DMS153 (cell line): ENCODE measurements around the gene MOCS1.

Source experiments
- DNase-seq: peaks from one replicate; lab custom pipeline; 2025; lab: John Stamatoyannopoulos, UW

Gene MOCS1

GRCh38 chr6:39948199-39948791 lies 14.0 kb upstream of the MOCS1 start:
- DNase-seq = no peak

- DNase-seq = no peak
These were observed 13.4 kb upstream of the MOCS1 start for GRCh38 chr6:39947611-39948068.

GRCh38 chr6:39945626-39946025 lies 11.4 kb upstream of the MOCS1 start:
- no peak for DNase-seq

DNA sequence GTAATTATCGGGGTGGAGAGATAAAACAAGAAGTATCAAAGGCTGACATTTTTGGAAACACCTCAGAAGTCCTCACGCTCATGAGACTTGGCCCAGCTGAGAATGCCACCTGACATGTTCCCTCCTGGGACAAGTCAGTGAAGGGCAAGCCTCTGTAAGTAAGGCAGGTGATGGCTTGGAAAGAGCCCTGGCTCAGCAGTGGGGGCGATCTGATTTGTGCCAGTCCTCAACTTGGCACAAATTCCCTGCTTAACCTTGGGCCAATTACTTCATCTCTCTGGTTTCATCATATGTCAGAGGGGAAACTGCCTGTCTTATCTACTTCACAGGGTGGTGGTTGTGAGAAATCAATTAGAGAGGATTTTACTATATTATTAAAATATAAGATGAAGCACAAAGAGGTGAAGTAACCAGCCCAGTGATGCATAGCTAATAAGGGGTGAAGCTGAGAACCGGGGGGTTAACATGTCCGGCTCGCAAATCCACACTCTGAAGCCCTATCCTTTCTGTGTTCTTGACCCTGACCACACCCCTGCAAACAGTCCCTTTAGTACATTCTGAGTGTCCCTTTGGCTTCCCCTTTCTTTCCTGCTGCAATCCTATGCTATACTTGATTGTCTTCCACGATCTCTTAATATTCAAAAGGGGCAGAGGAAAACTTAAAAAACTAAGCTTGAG lies 8.8 kb upstream of the MOCS1 start:
- no peak for DNase-seq

GRCh38 chr6:39941820-39942219 lies 7.6 kb upstream of the MOCS1 start:
- DNase-seq = no peak

DNA sequence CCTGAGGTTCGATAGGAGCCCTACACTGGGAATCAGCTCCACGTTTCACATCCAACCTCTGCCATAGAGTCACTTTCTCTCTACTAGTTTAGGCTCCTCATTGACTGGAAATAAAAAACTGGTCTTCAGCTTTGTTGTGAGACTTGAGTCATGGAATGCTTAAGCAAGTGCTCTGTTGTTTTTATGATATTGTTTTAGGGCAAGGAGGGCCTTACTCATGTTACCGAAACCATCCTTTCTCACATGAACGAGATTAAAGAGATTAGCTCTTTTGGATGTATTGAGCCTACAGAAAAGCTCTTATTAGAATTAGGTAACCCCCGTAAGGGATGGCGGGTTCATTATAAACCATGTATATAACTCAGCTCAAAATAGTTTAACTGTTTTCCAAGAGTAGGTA lies 6.9 kb upstream of the MOCS1 start:
- no peak for DNase-seq

GRCh38 chr6:39938773-39939654 lies 4.8 kb upstream of the MOCS1 start:
- DNase-seq = peak; percentile 8

DNA sequence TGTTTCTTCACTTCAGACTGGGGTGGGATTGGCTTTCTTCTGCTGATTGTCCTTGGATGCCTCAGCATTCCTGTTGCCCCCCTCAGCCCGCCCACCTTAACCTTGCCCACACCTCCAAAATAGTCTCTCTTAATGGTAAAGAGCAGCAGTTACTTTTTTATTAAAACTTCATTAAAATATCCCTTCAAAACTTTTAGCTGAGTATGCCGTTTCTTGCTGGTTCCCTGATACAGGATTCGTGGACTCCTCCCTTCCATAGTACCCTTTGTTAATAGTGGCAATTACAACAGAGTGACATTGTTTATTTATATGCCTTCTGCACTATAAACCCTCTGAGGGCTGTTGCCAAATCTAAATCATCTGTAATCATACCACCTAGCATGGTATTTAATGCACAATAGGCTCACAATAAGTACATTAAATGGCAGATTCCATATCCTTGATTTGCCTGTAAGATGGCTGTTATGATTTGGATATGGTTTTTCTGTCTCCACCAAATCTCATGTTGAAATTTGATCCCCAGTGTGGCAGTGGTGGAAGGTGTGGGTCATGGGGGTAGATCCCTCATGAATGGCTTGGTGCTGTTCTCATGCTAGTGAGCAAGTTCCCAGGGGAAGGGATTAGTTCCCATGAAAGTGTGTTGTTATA lies 3.5 kb upstream of the MOCS1 start:
- DNase-seq = no peak

DNA sequence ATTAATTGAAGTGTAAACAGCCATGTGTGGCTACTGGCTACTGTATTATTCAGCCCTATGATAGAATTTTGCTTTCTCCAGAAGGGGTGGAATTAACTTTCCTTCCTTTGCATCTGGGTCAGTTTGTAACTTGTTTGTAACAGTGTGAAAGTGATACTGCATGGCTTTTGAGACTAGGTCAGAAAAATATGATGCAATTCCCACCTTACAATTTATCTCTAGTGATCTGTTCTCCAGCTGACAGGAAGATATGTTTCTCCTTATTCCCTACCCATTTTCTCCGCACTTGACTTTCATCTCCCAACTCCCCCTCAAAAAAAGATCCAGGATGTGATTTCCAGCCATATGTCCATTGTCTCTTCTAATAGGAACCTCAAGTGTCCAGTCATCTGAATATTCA lies 2.6 kb upstream of the MOCS1 start:
- no peak for DNase-seq

- DNase-seq = no peak
These were observed 979 bp upstream of the MOCS1 start for GRCh38 chr6:39935241-39935640.

GRCh38 chr6:39933669-39934130 lies 562 bp downstream of the MOCS1 start:
- no peak for DNase-seq

DNA sequence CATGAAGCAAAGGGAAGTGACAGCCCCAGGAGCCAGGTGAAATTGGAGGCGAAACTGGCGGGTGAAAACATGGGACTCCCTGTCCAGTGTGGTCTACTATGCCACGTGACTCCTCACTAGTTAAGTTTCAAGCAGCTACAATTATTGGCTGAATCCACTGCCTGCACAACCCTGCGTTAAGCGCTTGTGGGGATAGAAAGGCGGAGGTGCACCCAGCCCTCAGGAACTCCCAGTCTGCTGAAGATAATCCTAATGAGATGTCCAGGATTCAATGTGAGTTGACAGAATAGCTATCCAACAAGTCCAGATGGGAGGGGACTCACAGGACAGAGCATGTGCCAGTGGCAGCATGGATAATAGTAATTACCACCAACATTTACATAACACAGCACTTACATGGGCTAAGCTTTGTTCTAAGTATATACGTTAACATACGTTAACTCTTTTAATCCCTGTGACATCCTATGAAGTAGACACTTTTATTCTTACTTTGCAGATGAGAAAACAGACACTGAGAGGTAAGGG lies 1.8 kb downstream of the MOCS1 start:
- no peak for DNase-seq

DNA sequence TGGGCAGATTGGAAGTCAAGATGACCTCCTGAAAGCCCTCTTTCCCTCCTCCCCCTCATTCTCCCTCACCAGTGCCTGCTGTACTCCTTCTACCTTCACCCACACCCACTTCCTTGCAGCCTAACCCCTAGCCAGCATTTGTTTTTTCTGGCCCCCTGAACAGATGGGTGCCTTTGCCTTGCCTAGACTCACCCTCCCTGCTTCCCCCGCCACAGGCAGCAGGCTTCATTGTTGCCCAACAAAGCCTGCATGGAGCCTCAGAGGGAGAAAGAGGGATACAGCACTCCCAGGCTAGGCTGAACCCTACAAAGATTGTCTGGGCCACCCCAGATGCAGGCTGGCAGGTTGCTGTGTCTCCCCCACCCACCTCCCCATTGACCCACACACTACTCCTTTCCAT lies 2.7 kb downstream of the MOCS1 start:
- no peak for DNase-seq

GRCh38 chr6:39930540-39930939 lies 3.7 kb downstream of the MOCS1 start:
- no peak for DNase-seq

DNA sequence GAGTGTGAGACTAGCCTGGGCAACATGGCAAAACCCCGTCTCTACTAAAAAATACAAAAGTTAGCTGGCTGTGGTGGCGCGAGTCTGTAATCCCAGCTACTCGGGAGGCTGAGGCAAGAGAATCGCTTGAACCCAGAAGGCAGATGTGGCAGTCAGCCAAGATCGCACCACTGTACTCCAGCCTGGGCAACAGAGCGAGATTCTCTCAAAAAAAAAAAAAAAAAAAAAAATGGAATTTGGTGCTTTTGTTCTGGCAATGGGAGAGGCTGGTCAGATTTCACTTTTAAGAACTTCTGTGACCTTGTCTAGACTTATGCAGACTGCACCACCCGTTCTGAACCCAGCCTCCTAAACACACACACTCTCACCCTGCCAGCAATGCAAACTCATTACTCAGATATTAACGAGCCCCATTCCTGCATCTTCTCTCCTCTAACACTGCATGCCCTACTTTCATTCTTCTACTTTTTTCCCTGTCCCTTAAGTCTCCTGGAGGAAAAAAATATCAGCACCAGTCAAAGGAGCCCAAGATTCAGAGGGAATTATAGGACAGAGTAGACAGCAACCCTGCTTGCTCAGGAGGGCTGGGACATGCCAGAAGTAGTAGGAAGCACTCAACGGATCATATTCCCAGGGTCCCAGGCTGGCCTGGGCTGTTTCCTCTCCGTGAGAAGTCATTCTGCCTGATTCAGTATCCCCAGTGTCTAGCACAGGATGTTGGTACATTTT lies 4.4 kb downstream of the MOCS1 start:
- DNase-seq = peak; percentile 10

- DNase-seq = no peak
These were observed 5.1 kb downstream of the MOCS1 start for GRCh38 chr6:39929039-39929732.

DNA sequence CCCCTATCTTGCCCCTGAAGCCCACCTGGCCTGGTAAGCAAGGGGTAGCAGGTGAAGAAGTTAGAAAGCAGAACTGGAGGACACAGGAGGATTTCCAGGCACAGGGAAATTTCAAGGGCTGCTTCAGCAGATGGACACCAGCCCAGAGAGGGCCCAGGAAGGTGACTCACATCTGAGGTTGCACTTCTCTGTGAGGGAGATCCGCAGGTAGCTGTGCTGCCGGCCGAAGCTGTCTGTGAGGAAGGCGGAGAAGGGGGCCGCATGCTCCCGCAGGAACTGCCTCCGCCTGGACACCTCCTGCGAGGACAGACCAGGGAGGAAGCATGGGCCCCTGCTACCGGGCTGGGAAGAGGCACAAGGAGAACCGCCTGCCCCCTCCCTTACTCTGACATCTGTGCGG lies 7.1 kb downstream of the MOCS1 start:
- DNase-seq = no peak

- no peak for DNase-seq
These were observed 7.6 kb downstream of the MOCS1 start for GRCh38 chr6:39926668-39927067.

DNA sequence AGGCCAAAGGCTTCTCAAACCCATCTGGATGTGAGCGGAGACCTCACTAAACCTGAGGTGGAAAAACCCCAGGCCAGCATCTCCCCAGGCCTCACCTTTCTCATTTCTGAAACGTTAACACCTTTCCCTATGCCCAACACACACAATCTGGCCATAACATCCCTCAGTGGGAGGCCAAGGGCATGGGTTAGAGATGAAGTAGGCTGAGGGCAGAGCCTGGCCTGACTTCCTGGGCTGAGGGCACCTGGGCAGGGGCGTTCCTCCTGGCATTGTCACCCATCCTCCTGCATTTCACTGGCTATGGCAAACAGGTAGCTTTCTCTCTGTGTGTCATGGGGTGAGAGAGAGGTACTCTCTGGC lies 8.4 kb downstream of the MOCS1 start:
- DNase-seq = no peak

- no peak for DNase-seq
These were observed 8.9 kb downstream of the MOCS1 start for GRCh38 chr6:39925191-39925930.
